HG03064 (cell line): Measurements from ENCODE around the gene ATP2C2.
"Not testable (repeated sequence)": the region's sequence is repeated elsewhere in the genome, so short reads cannot be mapped to it uniquely, and the experiment has no call there.

Experiments
- ATAC-seq: cut with Tn5 transposase; IDR thresholded peaks from one replicate; pipeline ENCODE4 v1.9.1; 2021; ENCODE audit warnings: low read depth; ENCODE audit not compliant: unreplicated experiment

The ATP2C2 gene

DNA sequence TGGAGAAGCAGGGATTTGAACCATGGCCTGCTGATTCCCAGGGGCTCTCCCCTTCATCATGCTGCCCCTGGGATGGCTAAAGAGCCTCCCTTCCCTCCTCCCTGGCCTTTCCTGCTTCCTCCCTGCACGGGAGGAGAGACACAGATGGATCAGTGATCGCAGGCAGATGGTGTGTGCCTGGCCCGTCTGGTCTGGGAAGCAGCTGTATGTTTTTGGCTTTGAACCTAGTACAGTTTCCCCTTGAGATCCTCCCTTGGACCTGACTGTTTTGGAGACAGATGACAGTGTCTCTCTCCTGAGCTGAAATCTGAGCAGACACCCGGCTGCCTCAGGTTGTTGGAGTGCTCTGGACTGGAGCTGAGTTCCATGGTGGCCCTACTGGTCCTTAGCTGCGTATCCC is 29.0 kb upstream of the ATP2C2 start:
- ATAC-seq, result no peak

DNA sequence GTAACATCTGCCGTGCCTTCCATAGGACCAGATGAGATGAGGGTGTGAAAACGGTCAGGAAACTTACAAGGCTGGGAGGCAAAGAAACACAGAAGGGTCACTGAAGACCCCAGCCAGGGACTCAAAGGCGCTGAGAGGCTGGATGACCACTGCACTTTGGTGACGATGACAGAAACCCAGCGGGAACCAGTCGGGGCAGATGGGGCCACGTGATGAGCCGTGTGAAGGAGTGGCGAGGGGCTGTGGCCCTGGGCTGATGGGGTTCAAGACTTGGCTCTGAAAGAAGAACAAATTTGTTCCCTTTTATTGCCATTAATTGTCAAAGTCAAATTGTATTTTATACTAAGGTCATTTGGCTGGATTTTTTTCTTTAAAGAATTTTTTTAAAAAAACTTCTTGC is 28.6 kb upstream of the ATP2C2 start:
- ATAC-seq, result no peak

DNA sequence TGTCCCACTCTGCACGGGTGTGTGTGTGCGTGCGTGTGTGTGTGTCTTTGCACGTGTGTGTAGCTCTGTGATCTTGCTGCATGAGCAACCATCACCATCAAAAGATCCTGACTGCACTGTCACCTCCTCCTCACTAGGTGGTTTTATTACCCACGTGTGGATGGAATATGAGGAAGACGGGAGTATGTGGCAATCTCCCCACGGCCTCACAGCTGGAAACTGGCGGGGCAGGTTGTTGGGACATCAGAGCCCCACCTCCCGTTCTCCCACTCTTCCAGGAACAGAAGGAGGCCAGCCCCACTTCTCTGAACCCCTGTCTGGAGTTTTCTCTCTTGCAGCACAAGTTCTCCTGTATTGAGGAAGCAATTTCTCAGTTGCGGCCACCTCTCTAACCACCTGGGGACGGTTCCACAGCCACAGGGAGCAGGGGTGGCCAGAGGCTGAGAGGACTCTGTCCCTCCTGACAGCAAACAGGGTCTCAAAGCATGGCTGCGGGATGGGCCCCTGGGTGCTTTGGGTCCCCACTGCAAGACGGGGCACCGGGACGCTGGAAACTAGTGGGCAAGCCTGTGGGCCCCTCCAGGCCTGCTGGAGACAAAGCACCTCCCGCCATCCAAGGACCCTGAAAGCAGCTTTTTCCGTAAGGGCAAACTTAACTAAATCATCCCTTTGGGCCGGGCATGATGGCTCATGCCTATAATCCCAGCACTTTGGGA is 27.9 kb upstream of the ATP2C2 start:
- no peak for ATAC-seq

DNA sequence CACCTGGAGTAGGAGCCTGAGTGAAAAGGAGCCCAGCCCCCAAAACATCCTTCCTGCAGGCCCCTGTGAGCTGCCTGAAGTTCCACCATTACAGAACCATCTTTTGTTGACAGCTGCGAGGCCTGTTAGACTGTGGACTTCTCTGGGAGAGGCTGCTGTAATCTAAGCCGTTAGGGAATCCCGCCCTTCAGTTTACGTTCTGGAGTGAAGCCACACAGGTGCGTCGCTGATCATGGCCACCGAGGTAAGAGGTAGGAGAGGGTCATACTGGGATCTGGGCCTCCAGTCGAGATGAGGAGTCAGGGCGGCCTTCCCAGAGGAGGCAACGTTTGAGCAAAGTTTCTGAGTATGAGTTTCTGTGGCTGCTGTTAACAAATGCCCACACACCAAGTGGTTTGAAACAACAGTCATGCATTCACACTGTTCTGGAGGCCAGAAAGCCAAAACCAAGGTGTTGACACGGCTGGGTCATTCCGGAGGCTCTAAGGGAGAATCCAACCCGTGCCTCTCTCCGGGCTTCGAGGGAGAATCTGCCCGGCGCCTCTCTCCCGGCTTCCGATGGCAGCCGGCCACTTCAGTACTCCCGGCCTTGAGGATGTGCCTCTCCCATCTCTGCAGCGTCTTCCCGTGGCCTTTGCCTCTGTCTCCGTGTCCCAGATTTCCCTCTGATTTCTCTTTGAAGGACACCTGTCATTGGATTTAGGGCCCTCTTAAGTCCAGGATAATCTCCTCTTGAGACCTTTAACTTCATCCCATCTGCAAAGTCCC is 26.6 kb upstream of the ATP2C2 start:
- ATAC-seq, result no peak

DNA sequence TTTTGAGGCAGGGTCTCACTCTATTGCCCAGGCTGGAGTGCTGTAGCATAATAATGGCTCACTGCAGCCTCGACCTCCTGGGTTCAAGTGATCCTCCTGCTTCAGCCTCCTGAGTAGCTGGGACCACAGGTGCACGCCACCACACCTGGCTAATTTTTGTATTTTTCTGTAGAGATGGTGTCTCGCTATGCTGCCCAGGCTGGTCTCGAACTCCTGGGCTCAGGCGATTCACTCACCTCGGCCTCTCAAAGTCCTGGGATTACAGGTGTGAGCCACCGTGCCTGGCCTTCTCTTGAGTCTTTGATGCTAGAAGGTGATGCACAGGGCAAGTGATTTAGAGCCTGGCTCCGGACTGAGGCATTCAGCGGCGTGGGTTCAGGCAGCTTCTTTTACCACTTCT is 24.5 kb upstream of the ATP2C2 start:
- not testable (repeated sequence) for ATAC-seq

DNA sequence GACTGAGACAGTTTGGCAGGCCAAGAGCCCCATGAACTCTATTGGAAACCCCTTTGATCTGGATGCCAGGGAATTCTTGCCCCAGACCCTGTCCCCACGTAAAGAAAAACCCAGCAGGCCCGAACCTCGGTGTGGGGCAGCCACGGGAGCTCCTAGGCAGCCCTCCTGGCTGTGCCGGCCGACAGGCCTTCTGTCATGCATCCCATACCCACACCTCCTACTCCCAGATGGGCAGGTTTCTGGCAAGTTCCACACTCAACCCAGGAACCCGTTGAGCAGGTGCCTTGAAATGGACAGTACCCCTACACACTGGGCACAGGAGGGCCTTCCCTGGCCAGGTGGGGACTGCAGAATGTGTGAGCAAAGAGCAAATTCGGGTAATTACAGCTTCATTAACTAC is 23.6 kb upstream of the ATP2C2 start:
- ATAC-seq, result no peak

DNA sequence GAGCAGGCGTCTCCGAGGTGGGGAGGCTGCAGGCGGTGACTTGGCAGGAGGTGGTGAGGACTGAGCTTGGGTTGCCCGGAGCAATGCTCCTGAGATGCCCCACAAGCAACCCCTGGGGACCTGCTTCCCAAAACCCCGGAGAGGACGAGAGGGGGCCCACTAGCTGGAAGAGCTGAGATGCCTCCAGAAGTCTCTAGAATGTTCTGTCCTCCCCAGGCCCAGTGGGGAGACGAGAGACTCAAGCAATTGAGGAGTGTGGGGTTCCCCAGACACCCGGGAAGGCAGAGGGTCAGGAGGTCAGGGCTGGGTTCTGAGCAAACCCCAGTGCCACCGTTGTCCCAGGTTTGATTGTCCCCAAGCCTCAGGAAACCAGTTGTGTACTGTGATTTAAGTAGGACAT is 21.2 kb upstream of the ATP2C2 start:
- ATAC-seq, result no peak

DNA sequence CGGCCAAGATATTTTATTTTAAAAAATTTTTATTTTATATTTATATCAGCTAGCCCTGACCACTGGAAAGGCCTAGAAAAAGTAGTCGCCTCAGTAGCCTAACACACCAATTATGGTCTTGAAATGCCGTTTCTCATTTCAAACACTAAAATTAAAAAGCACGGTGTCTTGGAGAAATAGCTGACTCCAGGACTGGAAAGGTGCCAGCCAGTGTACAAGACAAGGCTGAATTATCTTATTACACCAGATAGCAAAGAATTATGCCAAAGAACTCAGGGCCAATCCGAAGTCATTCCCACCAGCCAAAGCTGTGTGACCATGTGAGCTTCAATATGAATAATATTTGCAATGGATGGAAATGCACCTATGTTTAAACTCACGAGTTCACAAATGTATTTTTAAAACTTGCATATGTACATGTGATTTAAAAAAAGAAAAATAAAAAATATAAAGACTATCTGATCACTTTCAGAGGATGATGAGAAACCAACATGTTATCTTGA is 19.9 kb upstream of the ATP2C2 start:
- no peak for ATAC-seq

DNA sequence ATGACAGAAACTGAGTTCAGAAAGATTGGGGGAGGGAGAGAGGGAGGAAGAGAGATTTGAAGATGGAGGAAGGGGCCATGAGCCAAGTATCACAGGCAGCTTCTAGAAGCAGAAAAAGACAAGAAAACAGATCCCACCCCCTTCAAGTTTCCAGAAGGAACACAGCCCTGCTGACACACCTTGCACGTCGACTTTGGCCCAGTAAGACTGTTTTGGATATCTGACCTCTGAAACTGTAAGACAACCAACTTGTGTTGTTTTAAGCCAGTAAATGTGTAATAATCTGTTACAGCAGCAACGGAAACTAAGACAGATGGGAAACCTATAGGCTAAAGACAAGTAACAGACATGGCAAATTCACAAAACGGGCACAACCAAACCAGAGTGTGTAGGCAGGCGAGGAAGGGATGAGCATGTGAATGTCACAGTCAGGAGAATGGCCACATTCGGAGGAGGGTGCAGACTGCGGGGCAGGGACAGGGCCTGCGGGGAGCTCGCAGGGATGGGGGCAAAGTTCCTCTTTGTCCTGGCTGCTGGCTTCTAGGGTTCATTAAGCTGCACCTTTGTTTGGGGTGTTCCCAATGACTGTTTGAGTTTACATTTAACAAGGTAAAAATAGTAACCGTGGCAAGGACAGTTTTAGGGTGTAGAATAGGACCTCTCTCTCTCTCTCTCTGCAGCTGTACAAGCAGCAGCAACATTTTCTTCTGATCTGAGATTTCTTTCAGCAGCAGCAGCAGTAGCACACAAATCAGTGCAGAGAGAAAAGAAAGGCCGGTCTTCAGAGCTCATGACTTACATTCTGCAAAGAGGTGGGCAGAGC is 18.3 kb upstream of the ATP2C2 start:
- no peak for ATAC-seq

DNA sequence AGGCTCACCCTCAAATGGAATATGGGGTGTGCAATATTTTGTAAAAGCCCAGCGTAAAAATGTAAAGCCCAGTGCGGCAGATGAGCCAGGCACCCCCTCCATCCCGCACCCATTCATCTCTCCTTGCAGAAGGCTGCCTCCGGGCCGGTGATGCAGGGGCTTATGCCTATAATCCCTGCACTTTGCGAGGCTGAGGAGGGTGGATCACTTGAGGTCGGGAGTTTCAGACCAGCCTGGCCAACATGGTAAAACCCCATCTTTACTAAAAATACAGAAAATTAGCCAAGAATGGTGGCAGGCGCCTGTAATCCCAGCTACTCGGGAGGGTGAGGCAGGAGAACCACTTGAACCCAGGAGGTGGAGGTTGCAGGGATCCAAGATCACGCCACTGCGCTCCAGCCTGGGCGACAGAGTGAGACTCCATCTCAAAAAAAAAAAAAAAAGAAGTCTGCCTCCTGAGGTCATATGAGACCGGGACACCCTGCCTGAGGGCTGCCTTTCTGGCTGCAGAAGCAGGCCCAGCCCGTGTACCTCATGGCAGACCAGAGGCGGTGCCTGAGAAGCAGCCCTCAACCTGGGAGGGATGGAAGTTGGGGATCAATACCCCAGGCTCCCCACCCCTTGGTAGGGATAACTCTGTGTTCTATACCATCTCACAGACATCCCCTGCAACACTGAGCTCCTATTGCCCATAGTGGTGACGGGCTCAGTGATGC is 17.5 kb upstream of the ATP2C2 start:
- ATAC-seq, result no peak

DNA sequence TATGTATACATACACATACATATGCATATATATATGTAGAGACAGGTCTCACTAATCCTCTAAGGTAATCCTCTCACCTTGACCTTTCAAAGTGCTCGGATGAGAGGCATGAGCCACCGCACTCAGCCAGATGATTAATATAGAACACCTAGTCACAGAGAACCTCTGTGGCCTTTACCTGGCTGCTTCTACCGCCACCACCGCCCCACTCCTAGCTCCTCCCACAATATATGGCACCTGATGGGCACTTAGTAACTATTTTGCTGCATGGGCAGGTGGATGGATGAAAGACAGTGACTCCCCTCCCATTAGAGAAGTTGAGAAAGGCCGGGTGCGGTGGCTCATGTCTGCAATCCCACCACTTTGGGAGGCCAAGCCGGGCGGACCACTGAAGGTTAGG is 16.7 kb upstream of the ATP2C2 start:
- no peak for ATAC-seq

DNA sequence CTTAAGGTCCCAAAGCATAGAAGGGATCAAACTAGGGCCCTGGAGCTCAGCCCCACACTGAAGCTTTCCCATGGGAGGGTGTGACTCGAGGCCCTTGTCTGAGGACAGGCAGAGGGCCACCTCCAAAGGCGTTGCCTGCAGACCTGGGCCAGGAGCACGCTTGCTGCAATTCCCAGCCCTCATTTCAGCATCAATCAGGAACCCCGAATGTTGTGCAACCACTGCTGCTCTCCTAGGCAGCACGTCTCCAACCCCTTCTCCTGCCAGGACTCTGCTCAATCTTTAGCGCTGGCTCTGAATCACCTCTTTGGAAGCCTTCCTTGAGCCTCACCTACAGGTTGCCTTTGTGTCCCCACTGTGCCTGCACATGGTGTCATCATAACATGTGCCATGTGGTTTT is 14.0 kb upstream of the ATP2C2 start:
- ATAC-seq, result no peak

DNA sequence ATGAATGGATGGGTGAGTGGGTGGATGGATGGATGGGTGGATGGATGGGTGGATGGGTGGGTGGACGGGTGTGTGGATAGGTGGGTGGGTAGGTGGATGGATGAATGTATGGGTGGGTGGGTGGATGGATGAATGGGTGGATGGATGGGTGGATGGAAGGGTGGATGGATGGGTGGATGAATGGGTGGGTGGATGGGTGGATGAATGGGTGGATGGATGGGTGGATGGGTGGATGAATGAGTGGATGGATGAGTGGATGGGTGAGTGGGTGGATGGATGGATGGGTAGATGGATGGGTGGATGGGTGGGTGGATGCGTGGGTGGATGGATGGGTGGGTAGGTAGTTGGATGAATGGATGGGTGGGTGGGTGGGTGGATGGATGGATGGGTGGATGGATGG is 13.2 kb upstream of the ATP2C2 start:
- ATAC-seq, result no peak

DNA sequence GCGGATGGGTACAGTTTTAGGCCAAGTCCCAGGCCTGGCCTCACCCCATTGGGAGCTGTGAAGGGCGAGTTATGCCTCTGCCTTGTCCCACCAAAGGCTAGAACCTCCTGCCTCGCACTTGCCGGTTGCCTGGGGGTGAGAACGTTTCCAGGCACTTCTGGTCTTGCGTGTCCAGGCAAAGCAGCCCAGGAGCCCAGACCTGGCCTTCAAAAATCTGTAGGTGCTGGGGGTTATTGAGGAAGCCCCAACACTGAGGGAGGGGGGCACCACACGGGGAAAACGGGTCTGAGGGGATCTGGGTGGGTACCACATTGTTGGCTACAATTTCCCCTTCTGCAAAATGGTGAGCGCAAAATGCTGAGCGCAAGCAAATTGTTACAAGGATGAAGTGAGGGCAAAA is 12.2 kb upstream of the ATP2C2 start:
- ATAC-seq, result no peak

DNA sequence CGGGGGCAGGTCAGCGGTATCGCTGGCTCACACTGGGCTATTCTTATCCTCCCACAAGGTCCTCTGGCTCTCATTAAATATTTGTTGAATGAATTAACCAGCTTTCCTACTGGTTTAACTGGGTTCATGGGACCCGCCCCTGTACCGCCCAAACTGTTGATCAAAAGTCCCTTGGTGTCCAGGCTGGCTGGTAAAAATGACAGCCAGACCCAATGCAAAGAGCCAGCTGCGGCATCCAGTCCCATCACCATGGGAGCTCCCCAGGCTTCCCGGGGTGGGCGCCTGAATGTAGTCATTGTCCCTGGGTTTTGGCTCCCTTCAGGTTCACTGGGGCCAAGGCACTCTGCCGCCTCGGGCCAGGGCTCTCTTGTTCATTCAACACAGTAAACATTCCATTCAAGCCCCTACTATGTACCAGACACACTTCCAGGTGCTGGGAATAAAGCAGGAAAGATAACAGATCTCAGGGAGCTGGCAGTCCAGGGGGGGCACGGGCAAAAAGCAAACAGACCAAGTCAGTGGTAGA is 11.7 kb upstream of the ATP2C2 start:
- no peak for ATAC-seq

DNA sequence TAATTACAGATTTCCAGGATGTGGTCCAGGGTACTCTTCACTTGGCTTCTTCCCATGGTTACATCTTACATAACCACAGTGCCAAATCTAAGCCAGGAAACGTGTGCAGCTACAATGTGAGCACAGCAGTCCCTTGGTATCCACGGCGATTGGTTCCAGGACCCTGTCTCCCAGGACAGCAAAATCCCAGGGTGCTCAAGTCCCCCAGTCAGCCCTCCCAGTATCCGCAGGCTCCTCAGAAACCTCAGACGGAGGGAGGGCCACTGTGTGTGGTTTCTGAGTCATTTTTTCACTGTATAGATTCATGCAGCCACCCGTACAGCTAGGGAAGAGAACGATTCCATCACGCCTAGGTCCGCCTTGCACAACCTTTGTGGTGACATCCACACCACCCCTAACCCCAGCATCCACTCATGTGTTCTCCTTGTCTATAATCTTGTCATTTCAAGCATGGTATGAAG is 11.1 kb upstream of the ATP2C2 start:
- ATAC-seq, result no peak

DNA sequence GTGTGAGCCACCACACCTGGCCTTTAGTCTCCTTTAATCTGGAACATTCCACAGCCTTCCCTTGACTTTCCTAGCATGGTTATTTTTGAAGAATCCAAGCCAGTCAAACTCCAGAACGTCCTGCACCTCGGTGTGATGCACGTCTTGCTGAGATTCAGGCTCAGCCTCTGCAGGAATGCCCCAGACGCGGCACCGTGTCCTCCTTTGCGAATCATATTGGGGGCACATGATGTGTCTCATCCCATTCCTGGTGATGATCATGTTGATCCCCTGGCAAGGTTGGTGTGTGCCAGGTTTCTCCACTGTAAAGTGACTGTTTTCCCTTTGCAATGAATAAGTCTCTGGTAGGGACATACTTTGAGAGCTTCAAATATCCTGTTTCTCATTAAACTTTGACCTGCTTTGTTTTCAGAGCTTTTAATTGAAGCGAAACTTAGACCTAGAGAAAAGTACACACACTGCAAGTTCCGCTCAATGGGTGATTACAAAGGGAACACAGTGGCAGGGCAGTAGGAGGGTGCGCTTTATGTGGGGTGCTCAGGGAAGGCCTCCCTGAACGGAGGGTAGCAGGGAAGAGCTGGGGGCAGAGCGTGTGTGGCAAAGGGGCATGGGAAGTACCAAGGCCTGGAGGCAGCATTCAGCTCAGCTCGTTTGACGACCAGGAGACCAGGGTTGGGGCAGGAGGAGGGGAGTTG is 9.6 kb upstream of the ATP2C2 start:
- no peak for ATAC-seq

DNA sequence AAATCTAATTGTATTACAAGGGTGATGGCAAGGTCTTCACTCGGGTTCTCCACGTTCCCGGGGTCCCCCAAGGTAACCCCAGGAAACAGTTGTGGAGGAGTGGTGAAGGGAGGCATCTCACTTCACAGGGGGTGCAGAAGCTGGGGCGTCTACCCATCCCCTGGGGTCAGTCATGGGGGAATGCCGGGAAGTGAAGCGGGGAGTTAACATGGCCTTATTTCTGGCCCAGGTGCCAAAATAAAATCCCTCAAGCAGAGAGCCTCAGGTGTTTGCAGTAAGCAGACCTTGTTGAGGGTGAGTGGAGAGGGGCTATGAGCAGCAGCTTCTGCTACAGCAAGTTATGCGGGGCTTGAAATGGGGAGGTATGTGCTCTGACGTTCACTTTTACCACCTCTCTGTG is 9.0 kb upstream of the ATP2C2 start:
- no peak for ATAC-seq

DNA sequence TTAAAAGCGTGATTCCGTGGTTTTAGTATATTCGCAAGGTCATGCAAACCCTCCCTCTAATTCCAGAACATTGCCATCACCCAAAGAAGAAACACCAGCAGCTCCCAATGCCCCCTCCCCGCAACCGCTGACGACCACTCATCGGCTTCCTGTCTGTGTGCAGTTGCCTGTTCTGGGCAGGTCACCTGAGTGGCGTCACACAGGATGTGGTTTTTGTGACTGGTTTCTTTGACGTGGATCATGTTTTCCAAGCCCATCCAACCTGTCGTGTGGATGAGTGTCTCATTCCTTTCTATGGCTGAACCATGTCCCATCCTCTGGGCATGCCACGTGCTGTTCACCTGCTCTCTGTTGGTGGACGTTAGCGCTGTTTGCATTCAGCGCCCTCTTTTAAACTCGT is 8.2 kb upstream of the ATP2C2 start:
- ATAC-seq, result no peak

DNA sequence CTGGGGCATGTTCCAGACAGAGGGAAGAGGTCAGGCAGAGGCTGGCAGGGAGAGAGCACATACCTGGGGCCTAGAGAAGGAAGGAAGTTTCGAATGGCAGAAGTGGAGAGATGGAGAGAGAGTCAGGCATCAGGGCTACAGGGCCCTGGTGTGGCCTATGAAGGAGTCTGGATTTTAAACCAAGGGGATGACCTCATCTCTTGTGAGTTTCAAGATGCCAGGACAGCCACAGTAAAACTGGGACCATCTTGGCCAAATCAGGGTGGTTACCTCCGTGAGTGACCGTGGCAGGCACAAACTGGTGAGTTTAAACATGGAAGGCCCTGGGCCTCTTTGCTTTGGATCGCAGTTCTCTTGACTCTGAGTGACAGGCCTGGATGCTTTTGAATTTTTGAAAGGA is 7.6 kb upstream of the ATP2C2 start:
- ATAC-seq, result no peak
